Measurements from ENCODE around the gene KIF6.
"Not testable (repeated sequence)": the region's sequence is repeated elsewhere in the genome, so short reads cannot be mapped to it uniquely, and the experiment has no call there.

Gene KIF6

GRCh38 chr6:39494998-39495397 lies 230.2 kb downstream of the KIF6 start:
- DNase-seq = no peak

GRCh38 chr6:39493777-39494176 lies 231.4 kb downstream of the KIF6 start:
- DNase-seq = no peak

- DNase-seq = no peak
Measured at GRCh38 chr6:39493174-39493573, 232.0 kb downstream of the KIF6 start.

GRCh38 chr6:39490108-39490507 lies 235.1 kb downstream of the KIF6 start:
- DNase-seq = no peak

GRCh38 chr6:39488255-39488879 lies 236.8 kb downstream of the KIF6 start:
- DNase-seq = no peak

- no peak for DNase-seq
Measured at GRCh38 chr6:39484276-39484675, 240.9 kb downstream of the KIF6 start.

- DNase-seq = not testable (repeated sequence)
Measured at GRCh38 chr6:39479819-39480218, 245.4 kb downstream of the KIF6 start.

- no peak for DNase-seq
Measured at GRCh38 chr6:39476670-39477069, 248.5 kb downstream of the KIF6 start.

- no peak for DNase-seq
Measured at GRCh38 chr6:39476151-39476550, 249.1 kb downstream of the KIF6 start.

- no peak for DNase-seq
Measured at GRCh38 chr6:39471954-39472659, 253.1 kb downstream of the KIF6 start.

GRCh38 chr6:39470506-39470905 lies 254.7 kb downstream of the KIF6 start:
- DNase-seq = no peak

- DNase-seq = no peak
Measured at GRCh38 chr6:39468385-39468784, 256.8 kb downstream of the KIF6 start.

GRCh38 chr6:39466631-39467030 lies 258.6 kb downstream of the KIF6 start:
- no peak for DNase-seq

GRCh38 chr6:39465539-39465938 lies 259.7 kb downstream of the KIF6 start:
- DNase-seq = no peak

- no peak for DNase-seq
Measured at GRCh38 chr6:39464067-39464466, 261.1 kb downstream of the KIF6 start.

- no peak for DNase-seq
Measured at GRCh38 chr6:39453956-39454524, 271.2 kb downstream of the KIF6 start.

GRCh38 chr6:39453241-39453640 lies 272.0 kb downstream of the KIF6 start:
- no peak for DNase-seq

- DNase-seq = no peak
Measured at GRCh38 chr6:39452306-39453145, 272.7 kb downstream of the KIF6 start.

- DNase-seq = peak; percentile 22 to 24
Measured at GRCh38 chr6:39451831-39452230, 273.4 kb downstream of the KIF6 start.

- no peak for DNase-seq
Measured at GRCh38 chr6:39449022-39449421, 276.2 kb downstream of the KIF6 start.

GRCh38 chr6:39446909-39447308 lies 278.3 kb downstream of the KIF6 start:
- DNase-seq = no peak

GRCh38 chr6:39445667-39446066 lies 279.5 kb downstream of the KIF6 start:
- DNase-seq = no peak

GRCh38 chr6:39444479-39445019 lies 280.7 kb downstream of the KIF6 start:
- no peak for DNase-seq
